Cardiac septum (tissue), 1 donor: ENCODE results near the gene TUBG2. TPM values are rescaled to one million over a fixed set of nuclear protein-coding genes. Genes with fewer than 3 reads are reported as not detected.
"Not testable (repeated sequence)": the region's sequence is repeated elsewhere in the genome, so short reads cannot be mapped to it uniquely, and the experiment has no call there.

Source experiments
- DNase-seq: peaks from one replicate; pipeline ENCODE4 v3.0.0-alpha.2; 2020; ENCODE audit warnings: low spot score
- intact Hi-C: fragments of 100-400 bp; cut with DNase I; formaldehyde crosslinking; loops from one replicate; pipeline ENCODE4 v1.14.0; 2022
- total RNA-seq: library from RNA; stranded (reverse); fragmentation: NEBNext Ultra II Directional; extraction: Animal tissue kit (Norgen Biotek cat#: 25700); gene quantifications from one replicate; pipeline ENCODE4 v1.2.1, GENCODE V29; 2021
- donor health status: DM: no; HTN: no; CAD: no.

TUBG2 gene
- total RNA-seq, 1 donor from 2014 or later, result 21.9 TPM

- intact Hi-C loops, result no loop called here
- DNase-seq, result no peak
Observed at GRCh38 chr17:42651392-42651791, 7.7 kb upstream of the TUBG2 start.

GRCh38 chr17:42653179-42654124 lies 5.6 kb upstream of the TUBG2 start:
- intact Hi-C loops, result no loop called here
- DNase-seq, result no peak

GRCh38 chr17:42655528-42655927 lies 3.6 kb upstream of the TUBG2 start:
- intact Hi-C loops, result no loop called here
- DNase-seq, result no peak

GRCh38 chr17:42657824-42658588 lies 1.1 kb upstream of the TUBG2 start:
- DNase-seq, result no peak
- intact Hi-C loops, result no loop called here

- intact Hi-C loops, DNase-seq: not testable (repeated sequence)
Observed at GRCh38 chr17:42659932-42660274, 819 bp downstream of the TUBG2 start.

- no peak for DNase-seq
- intact Hi-C loops, result no loop called here
Observed at GRCh38 chr17:42660692-42661345, 1.7 kb downstream of the TUBG2 start.

- no peak for DNase-seq
- intact Hi-C loops, result no loop called here
Observed at GRCh38 chr17:42665581-42666001, 6.5 kb downstream of the TUBG2 start.

GRCh38 chr17:42666126-42666525 lies 7.0 kb downstream of the TUBG2 start:
- DNase-seq, intact Hi-C loops: not testable (repeated sequence)

- intact Hi-C loops, result no loop called here
- DNase-seq, result no peak
Observed at GRCh38 chr17:42667088-42667951, 8.2 kb downstream of the TUBG2 start.

GRCh38 chr17:42669705-42669976 lies 10.6 kb downstream of the TUBG2 start:
- intact Hi-C loops, result no loop called here
- no peak for DNase-seq

GRCh38 chr17:42669977-42670788 lies 11.1 kb downstream of the TUBG2 start:
- intact Hi-C loops, result no loop called here
- no peak for DNase-seq

- DNase-seq, result no peak
- intact Hi-C loops, result no loop called here
Observed at GRCh38 chr17:42670789-42671657, 11.9 kb downstream of the TUBG2 start.

- intact Hi-C loops, result no loop called here
- no peak for DNase-seq
Observed at GRCh38 chr17:42672038-42672437, 13.0 kb downstream of the TUBG2 start.

- no peak for DNase-seq
- intact Hi-C loops, result no loop called here
Observed at GRCh38 chr17:42673266-42673884, 14.3 kb downstream of the TUBG2 start.

- no peak for DNase-seq
- intact Hi-C loops, result loop anchor here (2.0 kb wide), 1 partner anchor 65 kb away; the partner anchor contains the start of genes RETREG3 and TUBG1
Observed at GRCh38 chr17:42673885-42674754, 15.0 kb downstream of the TUBG2 start.

GRCh38 chr17:42674755-42675347 lies 15.8 kb downstream of the TUBG2 start:
- DNase-seq, result no peak
- intact Hi-C loops, result loop anchor here (2.0 kb wide), 1 partner anchor 66 kb away; the partner anchor contains the start of genes RETREG3 and TUBG1
